Measurements from ENCODE around the gene RGCC. TPM values are rescaled to one million over a fixed set of nuclear protein-coding genes. Genes with fewer than 3 reads are reported as not detected.

The RGCC gene
- total and polyA plus RNA-seq, 2 of the 4 experiments (the other 2 are of a cell fraction): 7.5 to 7.6 TPM

DNA sequence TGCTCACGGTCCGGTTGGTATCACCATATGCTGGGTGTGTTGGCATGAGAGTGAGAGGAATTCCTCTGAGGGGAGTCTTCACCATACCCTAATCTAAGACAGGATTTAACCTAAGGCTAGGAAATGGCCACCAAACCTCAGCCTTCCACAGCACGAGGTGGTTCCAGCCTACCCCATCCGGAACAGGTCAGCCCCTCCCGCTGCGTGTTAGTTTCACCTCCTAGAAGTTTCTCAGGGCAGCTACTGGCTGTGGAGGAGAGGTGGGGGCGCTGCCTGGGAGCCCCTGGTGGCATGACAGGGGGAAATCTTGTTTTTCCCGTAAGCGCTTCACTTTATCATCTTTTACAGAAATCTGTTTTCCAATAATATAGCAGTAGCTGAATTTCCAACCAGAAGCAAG is 55.1 kb downstream of the RGCC start:
- POLR2A ChIA-PET (ENCODE audit: unreplicated experiment): no interaction called here
- Histone ChIP-seq H3K9ac (ENCODE audit: low read depth, low read length) (no peak overlapping the region), H3K9me3 (ENCODE audit: control insufficient read depth, insufficient read depth, low read length) (no peaks in the 10 kb centered on the region; the same call in 1 of the 2 replicates), H2BK15ac (ENCODE audit: low read depth, low read length) (no peak overlapping the region), H3K36me3 (ENCODE audit: control insufficient read depth, insufficient read depth, low read length) (no peaks in the 10 kb centered on the region), H3K56ac (ENCODE audit: extremely low read depth, insufficient read depth, low read length) (no peak overlapping the region), H4K5ac (ENCODE audit: low read depth, low read length) (no peak overlapping the region), H2BK5ac (ENCODE audit: low read depth, low read length, poor library complexity, severe bottlenecking) (no peak overlapping the region), H4K91ac (ENCODE audit: insufficient read depth, low read depth, low read length) (no peak overlapping the region), H4K20me1 (ENCODE audit: insufficient read depth, low read length) (no peaks in the 10 kb centered on the region), H3K14ac (replicated peaks; ENCODE audit: low read depth, low read length) (no peak overlapping the region), H2BK120ac (ENCODE audit: low read depth, low read length) (no peak overlapping the region), H3K27ac (ENCODE audit: insufficient read depth, low read length) (no peak overlapping the region), H3K18ac (ENCODE audit: low read depth, low read length) (no peak overlapping the region), H4K8ac (ENCODE audit: low read depth in 2 of 2, low read length in 2 of 2) (no peak overlapping the region), H2BK20ac (ENCODE audit: low read depth, low read length) (no peak overlapping the region), H3K4ac (ENCODE audit: low read depth, low read length) (no peak overlapping the region), H3K23ac (ENCODE audit: low read depth, low read length) (no peak overlapping the region), H3K27me3 (ENCODE audit: control insufficient read depth, insufficient read depth, low read length) (no peaks in the 10 kb centered on the region), H3K4me3 (ENCODE audit: insufficient read depth, low read depth, low read length) (no peak overlapping the region), H3K9me1 (ENCODE audit: insufficient read depth, low read length) (no peaks in the 10 kb centered on the region), H2AFZ (replicated peaks; ENCODE audit: low read length, poor library complexity) (peak overlapping the region; percentile 25), H3K4me2 (ENCODE audit: low read depth, low read length) (no peak overlapping the region), H2AK9ac (replicated peaks; ENCODE audit: low read depth, low read length, poor library complexity) (no peak overlapping the region), H2AK5ac (ENCODE audit: low read depth, low read length) (no peak overlapping the region), H3K79me1 (ENCODE audit: low read depth in 1 of 2, low read length in 2 of 2) (no peaks in the 10 kb centered on the region), H3K4me1 (ENCODE audit: control insufficient read depth, insufficient read depth, low read length) (no peaks in the 10 kb centered on the region)
- DNase-seq: no peak
- CTCF ChIA-PET: no interaction called here
- no TSS peak for BruUV-seq (replicated peaks)
- in situ Hi-C loops (cut with MboI; ENCODE audit: low sequenced_read_pairs): no loop called here
- no CpG with 5 or more reads among the region's 9 CpGs for WGBS, 2 experiments (ENCODE audit: extremely low coverage in 2 of 2, insufficient read length in 1 of 2)
- no peak for ATAC-seq (ENCODE audit: low read depth)
- dilution Hi-C loops (cut with HindIII; ENCODE audit: low sequenced_read_pairs, unreplicated experiment): no loop called here
- TF ChIP-seq CEBPB (IDR thresholded peaks at IDR 0.05; ENCODE audit: low read depth, low read length) (no peak), CHD1 (IDR thresholded peaks at IDR 0.05; ENCODE audit: low read depth, low read length) (no peak), MAZ (IDR thresholded peaks at IDR 0.05; ENCODE audit: borderline replicate concordance, low read depth, low read length) (no peak), RFX5 (IDR thresholded peaks at IDR 0.05; ENCODE audit: low read depth, low read length) (no peak), POLR2A (IDR thresholded peaks at IDR 0.05; ENCODE audit: low read depth, low read length) (no peak), FOS (IDR thresholded peaks at IDR 0.05; ENCODE audit: low read depth, low read length) (no peak), RAD21 (IDR thresholded peaks at IDR 0.05; ENCODE audit: low read length) (no peak), SMC3 (IDR thresholded peaks at IDR 0.05; ENCODE audit: low read depth, low read length) (no peak)
- TF ChIP-seq, protein P1, sequence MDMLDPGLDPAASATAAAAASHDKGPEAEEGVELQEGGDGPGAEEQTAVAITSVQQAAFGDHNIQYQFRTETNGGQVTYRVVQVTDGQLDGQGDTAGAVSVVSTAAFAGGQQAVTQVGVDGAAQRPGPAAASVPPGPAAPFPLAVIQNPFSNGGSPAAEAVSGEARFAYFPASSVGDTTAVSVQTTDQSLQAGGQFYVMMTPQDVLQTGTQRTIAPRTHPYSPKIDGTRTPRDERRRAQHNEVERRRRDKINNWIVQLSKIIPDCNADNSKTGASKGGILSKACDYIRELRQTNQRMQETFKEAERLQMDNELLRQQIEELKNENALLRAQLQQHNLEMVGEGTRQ (IDR thresholded peaks at IDR 0.05; ENCODE audit: low read depth, low read length): no peak
- TF ChIP-seq, protein P2, sequence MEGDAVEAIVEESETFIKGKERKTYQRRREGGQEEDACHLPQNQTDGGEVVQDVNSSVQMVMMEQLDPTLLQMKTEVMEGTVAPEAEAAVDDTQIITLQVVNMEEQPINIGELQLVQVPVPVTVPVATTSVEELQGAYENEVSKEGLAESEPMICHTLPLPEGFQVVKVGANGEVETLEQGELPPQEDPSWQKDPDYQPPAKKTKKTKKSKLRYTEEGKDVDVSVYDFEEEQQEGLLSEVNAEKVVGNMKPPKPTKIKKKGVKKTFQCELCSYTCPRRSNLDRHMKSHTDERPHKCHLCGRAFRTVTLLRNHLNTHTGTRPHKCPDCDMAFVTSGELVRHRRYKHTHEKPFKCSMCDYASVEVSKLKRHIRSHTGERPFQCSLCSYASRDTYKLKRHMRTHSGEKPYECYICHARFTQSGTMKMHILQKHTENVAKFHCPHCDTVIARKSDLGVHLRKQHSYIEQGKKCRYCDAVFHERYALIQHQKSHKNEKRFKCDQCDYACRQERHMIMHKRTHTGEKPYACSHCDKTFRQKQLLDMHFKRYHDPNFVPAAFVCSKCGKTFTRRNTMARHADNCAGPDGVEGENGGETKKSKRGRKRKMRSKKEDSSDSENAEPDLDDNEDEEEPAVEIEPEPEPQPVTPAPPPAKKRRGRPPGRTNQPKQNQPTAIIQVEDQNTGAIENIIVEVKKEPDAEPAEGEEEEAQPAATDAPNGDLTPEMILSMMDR (conservative IDR thresholded peaks at IDR 0.05; ENCODE audit: low read depth, low read length): no peak
- TF ChIP-seq, protein P3, sequence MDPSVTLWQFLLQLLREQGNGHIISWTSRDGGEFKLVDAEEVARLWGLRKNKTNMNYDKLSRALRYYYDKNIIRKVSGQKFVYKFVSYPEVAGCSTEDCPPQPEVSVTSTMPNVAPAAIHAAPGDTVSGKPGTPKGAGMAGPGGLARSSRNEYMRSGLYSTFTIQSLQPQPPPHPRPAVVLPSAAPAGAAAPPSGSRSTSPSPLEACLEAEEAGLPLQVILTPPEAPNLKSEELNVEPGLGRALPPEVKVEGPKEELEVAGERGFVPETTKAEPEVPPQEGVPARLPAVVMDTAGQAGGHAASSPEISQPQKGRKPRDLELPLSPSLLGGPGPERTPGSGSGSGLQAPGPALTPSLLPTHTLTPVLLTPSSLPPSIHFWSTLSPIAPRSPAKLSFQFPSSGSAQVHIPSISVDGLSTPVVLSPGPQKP (IDR thresholded peaks at IDR 0.05; ENCODE audit: borderline replicate concordance, low read depth, low read length): no peak
- intact Hi-C loops (cut with micrococcal nuclease): no loop called here
